Skeletal muscle cell (primary cell): Measurements from ENCODE around the gene DDRGK1.

ENCODE experiments used
- DNase-seq: peaks from one replicate; pipeline ENCODE4 v3.0.0-alpha.2; 2010; ENCODE audit warnings: low read depth
- H3K4me3 ChIP-seq: 2 replicates; pipeline ENCODE4 v1.5.1; 2011; ENCODE audit warnings: low read depth, mild to moderate bottlenecking, control low read depth, low read length, moderate library complexity

The DDRGK1 gene

GRCh38 chr20:3172126-3172932 lies 32.2 kb downstream of the DDRGK1 start:
- no peak for DNase-seq
- H3K4me3 ChIP-seq: peak overlapping the region; percentile 85

GRCh38 chr20:3171391-3172125 lies 32.9 kb downstream of the DDRGK1 start:
- no peak overlapping the region for H3K4me3 ChIP-seq
- DNase-seq: no peak

- no peak for DNase-seq
- no peak overlapping the region for H3K4me3 ChIP-seq
These were observed 35.5 kb downstream of the DDRGK1 start for GRCh38 chr20:3168829-3169590.

GRCh38 chr20:3168079-3168828 lies 36.2 kb downstream of the DDRGK1 start:
- no peak overlapping the region for H3K4me3 ChIP-seq
- DNase-seq: no peak

- DNase-seq: no peak
- no peak overlapping the region for H3K4me3 ChIP-seq
These were observed 36.8 kb downstream of the DDRGK1 start for GRCh38 chr20:3167738-3168078.

- DNase-seq: no peak
- no peak overlapping the region for H3K4me3 ChIP-seq
These were observed 37.6 kb downstream of the DDRGK1 start for GRCh38 chr20:3166913-3167342.

GRCh38 chr20:3166338-3166912 lies 38.1 kb downstream of the DDRGK1 start:
- H3K4me3 ChIP-seq: no peak overlapping the region
- no peak for DNase-seq

- peak; percentile 33 for DNase-seq
- no peak overlapping the region for H3K4me3 ChIP-seq
These were observed 38.8 kb downstream of the DDRGK1 start for GRCh38 chr20:3165473-3166337.

- H3K4me3 ChIP-seq: no peak overlapping the region
- no peak for DNase-seq
These were observed 39.6 kb downstream of the DDRGK1 start for GRCh38 chr20:3164763-3165410.

GRCh38 chr20:3164043-3164762 lies 40.3 kb downstream of the DDRGK1 start:
- no peak overlapping the region for H3K4me3 ChIP-seq
- no peak for DNase-seq

- DNase-seq: no peak
- H3K4me3 ChIP-seq: no peak overlapping the region
These were observed 41.1 kb downstream of the DDRGK1 start for GRCh38 chr20:3163099-3164042.

GRCh38 chr20:3162080-3162611 lies 42.3 kb downstream of the DDRGK1 start:
- DNase-seq: no peak

GRCh38 chr20:3161316-3162079 lies 43.0 kb downstream of the DDRGK1 start:
- H3K4me3 ChIP-seq: no peak overlapping the region
- no peak for DNase-seq

More at GRCh38 chr20:3162080-3162611, 42.3 kb downstream of the DDRGK1 start:
- H3K4me3 ChIP-seq: no peak overlapping the region

- no peak for DNase-seq
- H3K4me3 ChIP-seq: no peak overlapping the region
These were observed 44.1 kb downstream of the DDRGK1 start for GRCh38 chr20:3160418-3160817.

- H3K4me3 ChIP-seq: peak overlapping the region; percentile 94
- no peak for DNase-seq
These were observed 45.5 kb downstream of the DDRGK1 start for GRCh38 chr20:3158968-3159431.
